GM18520 (cell line): ENCODE measurements around the gene APOM.

ENCODE experiments used
- ATAC-seq: cut with Tn5 transposase; IDR thresholded peaks from one replicate; pipeline ENCODE4 v1.9.1; 2021; ENCODE audit not compliant: unreplicated experiment

Gene APOM

GRCh38 chr6:31657406-31658157, 1.9 kb downstream of the APOM start:
- ATAC-seq: no peak

- no peak for ATAC-seq
These were observed 2.5 kb downstream of the APOM start for GRCh38 chr6:31658158-31658688.

- ATAC-seq: no peak
These were observed 3.4 kb downstream of the APOM start for GRCh38 chr6:31658983-31659648.

GRCh38 chr6:31659649-31660380, 4.1 kb downstream of the APOM start:
- no peak for ATAC-seq

DNA sequence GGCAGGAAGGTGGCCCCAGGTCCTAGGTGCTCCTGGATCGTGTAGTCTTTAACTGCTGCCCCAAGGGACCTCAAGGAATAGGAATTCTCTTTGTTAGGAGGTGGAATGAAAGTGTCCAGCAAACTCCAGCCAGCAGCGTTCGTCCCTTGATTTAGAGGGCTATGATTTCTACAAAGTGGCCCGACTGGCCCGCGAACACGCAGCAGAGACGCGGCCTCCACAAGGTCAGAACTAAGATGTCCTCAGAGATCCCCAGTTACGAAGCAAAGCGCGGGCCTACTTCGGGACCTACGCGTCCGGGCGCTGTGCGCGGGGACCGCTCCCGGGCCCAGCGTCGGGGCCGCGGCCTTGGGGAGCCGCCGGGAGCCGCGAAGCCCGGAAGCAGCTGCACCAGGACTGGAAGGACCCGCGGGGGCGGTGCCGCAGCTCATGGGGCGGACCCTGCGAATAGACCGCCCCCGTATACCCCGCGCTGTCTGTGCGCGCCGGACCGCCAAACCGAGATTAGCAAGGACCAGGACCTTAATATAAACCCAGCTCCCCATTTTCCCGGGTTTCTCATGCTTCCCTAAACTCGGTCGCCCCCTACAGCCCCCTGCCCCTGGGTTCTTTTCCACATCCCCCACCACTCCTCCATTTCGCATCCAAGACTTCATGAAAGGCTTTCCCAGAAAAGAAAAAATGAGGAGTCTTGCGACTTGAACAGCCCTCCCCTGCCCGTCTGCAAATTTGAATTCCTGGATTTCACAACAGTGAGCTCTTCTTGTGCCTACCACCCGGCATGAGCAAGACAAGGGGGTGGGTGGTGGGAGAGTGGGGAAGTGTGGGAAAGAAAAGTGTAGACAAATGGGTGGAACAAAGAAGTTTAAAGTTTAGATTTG, 4.9 kb downstream of the APOM start, which contains the start of gene C6orf47:
Gene C6orf47, minus strand, starts transcription at position 398 of the 881 bp plus-strand sequence. CDS start 831 bp downstream, outside the sequence.
- no peak for ATAC-seq

GRCh38 chr6:31661262-31662123, 5.8 kb downstream of the APOM start:
- ATAC-seq: no peak

- ATAC-seq: no peak
These were observed 6.5 kb downstream of the APOM start for GRCh38 chr6:31662124-31662723.

DNA sequence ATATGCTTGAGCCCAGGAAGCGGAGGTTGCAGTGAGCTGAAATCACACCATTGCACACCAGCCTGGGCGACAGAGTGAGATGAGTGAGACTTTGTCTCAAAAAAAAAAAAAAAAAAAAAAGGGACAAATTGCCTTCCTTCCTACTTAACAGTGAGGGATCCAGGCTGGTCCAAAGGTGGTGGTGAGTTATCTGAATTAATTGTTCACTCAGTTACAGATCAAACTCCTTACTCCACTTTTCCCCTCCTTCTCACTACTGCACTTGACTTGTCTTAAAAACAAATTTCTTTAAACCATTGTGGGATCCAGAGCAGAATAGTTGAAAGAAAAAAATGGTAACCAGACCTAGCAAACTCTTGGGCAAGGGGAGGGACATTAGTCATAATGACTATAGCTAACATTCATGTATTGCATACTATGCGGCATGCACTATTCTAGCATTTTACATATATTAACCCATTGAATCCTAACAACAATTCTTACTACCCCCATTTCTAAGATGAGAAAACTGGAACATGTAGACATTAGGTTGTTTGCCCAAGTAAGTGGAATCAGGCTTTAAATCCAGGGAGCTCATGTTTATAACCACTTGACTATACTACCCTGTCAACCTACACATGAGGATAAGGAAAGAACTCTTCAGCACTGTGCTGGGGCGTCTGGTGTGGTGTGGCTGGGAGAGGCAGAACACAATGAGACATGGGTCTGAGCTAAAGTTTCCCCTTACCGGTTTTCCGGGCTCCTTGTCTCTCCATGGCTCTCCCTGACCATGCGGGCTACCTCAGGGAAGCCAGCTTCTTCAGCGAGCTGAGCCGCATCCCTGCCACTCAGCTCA, 7.6 kb downstream of the APOM start:
- ATAC-seq: no peak

GRCh38 chr6:31663961-31664789, 8.5 kb downstream of the APOM start:
- ATAC-seq: no peak

GRCh38 chr6:31664790-31665500, 9.3 kb downstream of the APOM start, which contains the start of gene GPANK1:
TSS of gene GPANK1 (minus strand) at chr6:31664997. CDS start at chr6:31664478, 519 bp downstream.
- ATAC-seq: peak; percentile 25

GRCh38 chr6:31665501-31666336, 10.0 kb downstream of the APOM start, which contains the start of gene CSNK2B:
TSS of gene CSNK2B (plus strand) at chr6:31666080. CDS start at chr6:31666832, 752 bp downstream.
- peak; percentile 81 for ATAC-seq

DNA sequence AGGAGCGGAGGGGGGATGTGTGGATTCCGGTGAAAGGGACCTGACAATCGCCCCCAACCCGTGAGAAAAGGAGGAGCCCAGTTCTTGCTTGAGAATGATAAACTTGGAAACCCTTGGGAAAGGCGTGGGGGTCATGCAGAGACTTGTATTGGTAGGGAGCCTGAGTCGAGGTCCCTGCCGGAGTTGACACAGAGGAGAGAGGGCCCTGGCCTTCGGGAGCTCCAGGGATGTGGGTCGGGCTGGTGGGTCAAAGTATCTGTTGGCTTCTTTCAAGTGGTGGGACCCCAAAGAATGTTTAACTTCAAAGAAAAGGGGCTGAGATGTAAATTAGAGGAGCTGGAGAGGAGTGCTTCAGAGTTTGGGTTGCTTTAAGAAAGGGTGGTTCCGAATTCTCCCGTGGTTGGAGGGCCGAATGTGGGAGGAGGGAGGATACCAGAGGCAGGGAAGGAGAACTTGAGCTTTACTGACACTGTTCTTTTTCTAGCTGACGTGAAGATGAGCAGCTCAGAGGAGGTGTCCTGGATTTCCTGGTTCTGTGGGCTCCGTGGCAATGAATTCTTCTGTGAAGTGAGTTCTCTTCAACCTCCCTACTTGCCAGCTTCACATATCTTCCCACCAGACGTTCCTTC, 10.8 kb downstream of the APOM start:
- no peak for ATAC-seq

DNA sequence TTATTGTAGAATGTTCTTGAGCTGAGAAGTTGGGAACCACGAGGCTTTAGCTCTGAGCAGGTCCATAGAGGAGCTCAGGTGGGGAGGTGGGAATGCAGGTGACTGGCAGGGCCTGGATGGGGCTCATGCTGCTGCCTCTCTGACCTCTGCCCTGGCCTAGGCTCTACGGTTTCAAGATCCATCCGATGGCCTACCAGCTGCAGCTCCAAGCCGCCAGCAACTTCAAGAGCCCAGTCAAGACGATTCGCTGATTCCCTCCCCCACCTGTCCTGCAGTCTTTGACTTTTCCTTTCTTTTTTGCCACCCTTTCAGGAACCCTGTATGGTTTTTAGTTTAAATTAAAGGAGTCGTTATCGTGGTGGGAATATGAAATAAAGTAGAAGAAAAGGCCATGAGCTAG, 14.0 kb downstream of the APOM start, which contains the start of gene LY6G5B:
Gene LY6G5B, plus strand, starts transcription at position 301 of the 400 bp plus-strand sequence. CDS start 975 bp downstream, outside the sequence.
- ATAC-seq: no peak

- no peak for ATAC-seq
These were observed 20.7 kb downstream of the APOM start for GRCh38 chr6:31676322-31676903.

DNA sequence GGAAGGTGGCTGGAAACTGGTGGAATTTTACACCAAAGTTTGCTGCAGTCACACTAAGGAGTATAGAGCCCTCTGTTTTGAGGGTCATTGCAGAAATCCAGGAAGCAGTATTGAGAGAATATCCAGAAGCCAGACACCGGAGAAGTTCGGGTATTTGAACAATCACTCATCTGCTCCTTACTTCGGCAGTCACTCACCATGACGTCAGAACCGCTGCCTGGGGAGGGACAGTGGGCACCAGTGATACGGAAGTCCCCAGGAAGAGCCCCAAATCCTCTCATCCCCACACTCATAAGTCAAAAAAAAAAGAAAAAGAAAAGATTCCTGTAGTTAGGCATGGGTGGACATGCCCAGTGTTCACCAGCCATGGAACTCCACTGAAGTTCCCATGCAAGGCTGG, 21.2 kb downstream of the APOM start:
- ATAC-seq: no peak
